Esophagus muscularis mucosa (tissue), 3 donors: ENCODE results near the gene SH3BGR.

Experiments
- EP300 ChIP-seq: sonication (generic); formaldehyde crosslinking; IDR thresholded peaks from one replicate; pipeline ENCODE4 v1.6.1; 2017; ENCODE audit warnings: antibody characterized with exemption
- TF ChIP-seq, protein P1 (sequence below), 3 experiments: fragments of 200-600 bp in 2 of 3; fragments of 450-650 bp in 1 of 3; sonication (generic) in 2 of 3; IDR thresholded peaks; one replicate each; pipeline ENCODE4 v1.5.1; 2017 to 2019; ENCODE audit warnings: antibody characterized with exemption in 3 of 3, mild to moderate bottlenecking in 2 of 3, moderate library complexity in 1 of 3

DNA sequence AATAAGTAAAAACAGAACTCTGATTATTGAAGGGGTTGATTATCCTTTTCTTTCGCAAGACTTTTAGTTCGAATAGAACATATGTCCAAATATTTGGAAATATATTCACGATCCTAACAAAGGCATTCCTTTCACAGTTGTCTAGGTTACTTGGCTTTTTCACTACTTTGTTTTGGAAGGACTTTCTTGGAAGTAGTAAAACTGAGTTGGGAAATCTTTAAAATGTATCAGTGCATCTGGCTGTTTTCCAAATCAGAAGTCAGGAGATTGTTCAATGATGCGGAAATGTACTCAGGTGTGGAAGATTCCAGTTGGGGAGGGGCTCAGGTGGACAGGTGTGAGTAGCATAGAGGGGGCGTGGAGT lies 67.1 kb downstream of the SH3BGR start:
- TF ChIP-seq, protein P1, sequence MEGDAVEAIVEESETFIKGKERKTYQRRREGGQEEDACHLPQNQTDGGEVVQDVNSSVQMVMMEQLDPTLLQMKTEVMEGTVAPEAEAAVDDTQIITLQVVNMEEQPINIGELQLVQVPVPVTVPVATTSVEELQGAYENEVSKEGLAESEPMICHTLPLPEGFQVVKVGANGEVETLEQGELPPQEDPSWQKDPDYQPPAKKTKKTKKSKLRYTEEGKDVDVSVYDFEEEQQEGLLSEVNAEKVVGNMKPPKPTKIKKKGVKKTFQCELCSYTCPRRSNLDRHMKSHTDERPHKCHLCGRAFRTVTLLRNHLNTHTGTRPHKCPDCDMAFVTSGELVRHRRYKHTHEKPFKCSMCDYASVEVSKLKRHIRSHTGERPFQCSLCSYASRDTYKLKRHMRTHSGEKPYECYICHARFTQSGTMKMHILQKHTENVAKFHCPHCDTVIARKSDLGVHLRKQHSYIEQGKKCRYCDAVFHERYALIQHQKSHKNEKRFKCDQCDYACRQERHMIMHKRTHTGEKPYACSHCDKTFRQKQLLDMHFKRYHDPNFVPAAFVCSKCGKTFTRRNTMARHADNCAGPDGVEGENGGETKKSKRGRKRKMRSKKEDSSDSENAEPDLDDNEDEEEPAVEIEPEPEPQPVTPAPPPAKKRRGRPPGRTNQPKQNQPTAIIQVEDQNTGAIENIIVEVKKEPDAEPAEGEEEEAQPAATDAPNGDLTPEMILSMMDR (IDR thresholded peaks at IDR 0.05), result no peak
- no peak for TF ChIP-seq EP300
